IPS-11a (cell line): Measurements from ENCODE around the gene NLRC5.
A peak's percentile ranks its signal among the peaks of the same experiment; 100 is the strongest.
"Not testable (repeated sequence)": the region's sequence is repeated elsewhere in the genome, so short reads cannot be mapped to it uniquely, and the experiment has no call there.

ENCODE experiments used
- H3K4me3 ChIP-seq: one replicate; pipeline ENCODE4 v1.5.1; 2013; ENCODE audit warnings: low read depth, low read length, control low read depth

NLRC5 gene

GRCh38 chr16:57069053-57069452, 79.7 kb downstream of the NLRC5 start:
- no peak overlapping the region for H3K4me3 ChIP-seq

GRCh38 chr16:57069635-57070370, 80.4 kb downstream of the NLRC5 start:
- H3K4me3 ChIP-seq, result no peak overlapping the region

- H3K4me3 ChIP-seq, result no peak overlapping the region
Measured at GRCh38 chr16:57070424-57070823, 81.1 kb downstream of the NLRC5 start.

DNA sequence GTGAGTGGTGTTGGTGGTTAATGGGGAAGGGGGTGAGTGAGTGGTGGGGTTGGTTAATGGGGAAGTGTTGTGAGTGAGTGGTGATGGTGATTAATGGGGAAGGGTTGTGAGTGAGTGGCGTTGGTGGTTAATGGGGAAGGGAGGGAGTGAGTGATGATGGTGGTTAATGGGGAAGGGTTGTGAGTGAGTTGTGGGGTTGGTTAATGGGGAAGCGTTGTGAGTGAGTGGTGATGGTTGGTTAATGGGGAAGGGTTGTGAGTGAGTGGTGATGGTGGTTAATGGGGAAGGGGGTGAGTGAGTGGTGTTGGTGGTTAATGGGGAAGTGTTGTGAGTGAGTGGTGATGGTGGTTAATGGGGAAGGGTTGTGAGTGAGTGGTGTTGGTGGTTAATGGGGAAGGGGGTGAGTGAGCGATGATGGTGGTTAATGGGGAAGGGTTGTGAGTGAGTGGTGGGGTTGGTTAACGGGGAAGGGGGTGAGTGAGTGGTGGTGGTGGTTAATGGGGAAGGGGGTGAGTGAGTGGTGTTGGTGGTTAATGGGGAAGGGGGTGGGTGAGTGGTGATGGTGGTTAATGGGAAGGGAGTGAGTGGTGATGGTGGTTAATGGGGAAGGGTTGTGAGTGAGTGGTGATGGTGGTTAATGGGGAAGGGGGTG, 81.8 kb downstream of the NLRC5 start:
- H3K4me3 ChIP-seq, result not testable (repeated sequence)

- H3K4me3 ChIP-seq, result no peak overlapping the region
Measured at GRCh38 chr16:57071831-57072582, 82.7 kb downstream of the NLRC5 start.

- H3K4me3 ChIP-seq, result no peak overlapping the region
Measured at GRCh38 chr16:57072616-57073275, 83.4 kb downstream of the NLRC5 start.

- H3K4me3 ChIP-seq, result no peak overlapping the region
Measured at GRCh38 chr16:57077714-57078113, 88.4 kb downstream of the NLRC5 start.

DNA sequence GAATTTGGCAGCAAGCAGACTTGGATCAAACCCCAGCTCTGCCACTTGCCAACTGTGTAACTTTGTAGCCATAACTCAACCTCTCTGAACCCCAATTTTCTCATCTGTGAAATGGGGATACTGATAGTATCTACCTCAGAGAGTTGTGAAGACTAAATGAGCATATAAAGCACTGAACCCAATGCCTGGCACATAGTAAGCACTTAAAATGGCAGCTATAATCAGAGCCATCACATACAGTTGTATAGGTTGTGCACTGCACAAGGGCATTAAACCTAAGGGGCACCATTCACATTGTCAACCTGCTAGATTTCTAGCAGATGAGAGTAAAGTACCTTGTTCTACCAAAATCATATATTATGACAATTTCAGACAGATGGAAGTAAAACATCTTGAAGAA, 92.4 kb downstream of the NLRC5 start:
- no peak overlapping the region for H3K4me3 ChIP-seq

- H3K4me3 ChIP-seq, result no peak overlapping the region
Measured at GRCh38 chr16:57082664-57083063, 93.3 kb downstream of the NLRC5 start.

- H3K4me3 ChIP-seq, result no peak overlapping the region
Measured at GRCh38 chr16:57083485-57084126, 94.2 kb downstream of the NLRC5 start.

GRCh38 chr16:57084257-57084770, 95.0 kb downstream of the NLRC5 start:
- no peak overlapping the region for H3K4me3 ChIP-seq

DNA sequence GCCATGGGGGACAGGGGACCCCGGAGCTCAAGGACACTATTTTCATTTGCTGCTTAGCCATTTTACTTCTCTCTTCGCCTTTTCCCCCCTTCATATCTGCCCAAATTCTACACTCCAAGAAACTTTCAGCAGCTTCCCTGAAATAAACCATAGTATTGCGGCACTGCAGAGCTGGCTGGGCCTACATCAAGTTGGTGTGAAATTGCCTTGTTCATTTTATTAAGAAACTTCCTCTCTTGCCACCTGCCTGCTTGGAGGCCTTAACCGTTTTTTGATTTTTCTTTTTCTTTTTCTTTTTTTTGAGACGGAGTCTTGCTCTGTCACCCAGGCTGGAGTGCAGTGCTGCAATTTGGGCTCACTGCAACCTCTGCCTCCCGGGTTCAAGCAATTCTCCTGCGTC, 95.6 kb downstream of the NLRC5 start:
- H3K4me3 ChIP-seq, result no peak overlapping the region

- no peak overlapping the region for H3K4me3 ChIP-seq
Measured at GRCh38 chr16:57087003-57087402, 97.6 kb downstream of the NLRC5 start.

DNA sequence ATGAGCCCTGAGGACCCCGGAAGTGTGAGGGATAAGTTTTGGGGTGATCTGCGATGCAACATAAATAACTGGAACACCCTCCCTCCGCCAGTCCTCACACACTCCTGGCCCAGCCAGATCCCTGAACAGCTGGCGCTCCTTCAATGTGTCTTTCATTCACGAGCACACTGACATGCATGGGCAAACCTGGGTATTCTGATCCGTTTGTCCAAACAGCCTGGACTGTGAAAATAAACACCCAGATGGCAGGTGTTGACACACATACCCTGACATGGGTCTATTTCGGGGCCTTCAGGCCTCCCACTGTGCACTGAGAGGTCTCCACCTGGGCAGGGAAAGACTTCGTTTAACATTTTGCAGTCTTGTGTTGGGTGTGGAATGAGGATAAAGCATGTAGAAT, 100.0 kb downstream of the NLRC5 start:
- H3K4me3 ChIP-seq, result no peak overlapping the region

GRCh38 chr16:57091200-57091974, 102.0 kb downstream of the NLRC5 start:
- H3K4me3 ChIP-seq, result peak overlapping the region; percentile 56

- H3K4me3 ChIP-seq, result peak within 1 kb of the TSS; percentile 61
Measured at GRCh38 chr16:57091975-57092785, 102.8 kb downstream of the NLRC5 start, which contains the start of gene CPNE2. CPNE2 (plus strand) TSS chr16:57092583; CDS start chr16:57110743, 18,160 bp downstream.

DNA sequence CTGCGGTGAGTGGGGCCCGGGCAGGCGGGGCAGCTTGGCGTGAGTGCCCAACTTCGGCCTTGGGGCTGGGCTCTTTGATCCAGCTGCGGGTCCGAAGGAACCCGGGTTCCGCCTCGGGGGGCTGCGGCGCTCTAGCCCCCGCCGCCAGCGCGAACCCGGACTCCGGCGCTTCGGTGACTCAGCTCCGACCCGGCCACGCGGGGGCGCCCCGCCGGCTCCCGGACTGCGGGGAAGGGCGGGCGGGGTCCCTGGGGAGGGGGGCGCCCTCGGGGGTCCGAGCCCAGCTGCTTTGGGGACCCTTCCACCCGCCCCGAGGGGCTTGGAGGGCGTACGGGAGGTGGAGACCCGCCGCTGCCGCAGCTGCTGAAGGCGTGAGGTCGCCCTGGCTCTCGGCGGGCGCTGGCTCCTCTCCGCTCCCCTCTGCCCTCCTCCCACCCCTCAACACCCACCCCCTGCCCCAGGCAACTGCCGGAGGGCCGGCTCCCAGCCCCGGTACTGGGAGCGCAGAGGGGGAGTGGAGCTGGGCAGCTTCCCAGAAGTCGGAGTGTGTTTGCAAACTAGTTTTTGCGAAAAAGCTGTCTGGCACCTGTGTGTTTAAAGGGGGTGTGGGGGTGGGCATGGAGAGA, 103.5 kb downstream of the NLRC5 start:
- peak overlapping the region; percentile 61 for H3K4me3 ChIP-seq
